ENCODE data around the gene RPS14.

Gene RPS14

DNA sequence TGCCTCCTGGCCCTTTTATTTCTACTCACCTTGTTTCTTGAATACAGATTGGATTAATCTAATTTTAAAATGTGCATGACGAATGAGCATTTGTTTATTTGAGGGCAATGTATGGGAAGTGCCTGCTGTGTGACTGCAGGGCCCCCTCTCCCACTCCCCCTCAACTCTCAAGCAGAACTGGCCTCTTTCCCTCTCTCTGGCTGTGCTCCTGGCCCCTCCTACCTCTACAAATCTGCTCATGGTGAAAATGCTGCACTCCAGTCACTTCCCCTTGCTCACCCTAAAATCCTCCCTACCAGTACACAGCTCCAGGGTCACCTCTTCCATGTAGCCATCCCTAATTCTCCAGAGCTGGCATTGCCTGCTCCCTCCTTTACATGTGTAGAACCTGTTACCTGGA is 41.2 kb upstream of the RPS14 start:
- Histone ChIP-seq H3K4me1 (ENCODE audit: insufficient read depth, poor library complexity, severe bottlenecking) (peaks cover 59% of the 10 kb centered on the region), H3K27ac (ENCODE audit: poor library complexity, severe bottlenecking) (peak overlapping the region; percentile 88), H3K36me3 (ENCODE audit: low read depth) (peaks cover 14% of the 10 kb centered on the region)

DNA sequence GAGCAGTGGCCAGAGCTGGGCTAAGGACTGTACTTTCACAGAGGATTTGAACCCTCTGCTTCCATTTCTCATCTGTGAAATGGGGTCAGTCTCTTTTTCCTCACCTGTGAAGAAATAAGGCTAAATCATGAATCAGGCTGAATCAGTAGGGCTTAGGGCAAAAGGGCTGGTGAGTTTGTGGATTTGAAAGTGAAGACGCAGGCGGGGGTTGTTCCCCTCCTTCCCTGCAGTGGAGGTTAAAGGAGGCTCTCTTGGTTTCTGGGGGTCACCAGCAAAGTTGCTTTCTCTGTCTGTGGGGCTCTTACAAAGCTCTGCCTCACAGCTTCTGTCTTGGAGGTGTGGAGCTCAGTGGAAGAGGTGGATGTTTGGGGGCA is 40.7 kb upstream of the RPS14 start:
- TF ChIP-seq, protein P1, sequence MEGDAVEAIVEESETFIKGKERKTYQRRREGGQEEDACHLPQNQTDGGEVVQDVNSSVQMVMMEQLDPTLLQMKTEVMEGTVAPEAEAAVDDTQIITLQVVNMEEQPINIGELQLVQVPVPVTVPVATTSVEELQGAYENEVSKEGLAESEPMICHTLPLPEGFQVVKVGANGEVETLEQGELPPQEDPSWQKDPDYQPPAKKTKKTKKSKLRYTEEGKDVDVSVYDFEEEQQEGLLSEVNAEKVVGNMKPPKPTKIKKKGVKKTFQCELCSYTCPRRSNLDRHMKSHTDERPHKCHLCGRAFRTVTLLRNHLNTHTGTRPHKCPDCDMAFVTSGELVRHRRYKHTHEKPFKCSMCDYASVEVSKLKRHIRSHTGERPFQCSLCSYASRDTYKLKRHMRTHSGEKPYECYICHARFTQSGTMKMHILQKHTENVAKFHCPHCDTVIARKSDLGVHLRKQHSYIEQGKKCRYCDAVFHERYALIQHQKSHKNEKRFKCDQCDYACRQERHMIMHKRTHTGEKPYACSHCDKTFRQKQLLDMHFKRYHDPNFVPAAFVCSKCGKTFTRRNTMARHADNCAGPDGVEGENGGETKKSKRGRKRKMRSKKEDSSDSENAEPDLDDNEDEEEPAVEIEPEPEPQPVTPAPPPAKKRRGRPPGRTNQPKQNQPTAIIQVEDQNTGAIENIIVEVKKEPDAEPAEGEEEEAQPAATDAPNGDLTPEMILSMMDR (IDR thresholded peaks at IDR 0.05; ENCODE audit: poor library complexity, severe bottlenecking) = no peak
- H3K27me3 ChIP-seq (ENCODE audit: insufficient read depth, poor library complexity, severe bottlenecking) = no peaks in the 10 kb centered on the region
- no peaks in the 10 kb centered on the region for H3K9me3 ChIP-seq (ENCODE audit: severe bottlenecking)
- peak overlapping the region; percentile 88 for H3K27ac ChIP-seq (ENCODE audit: poor library complexity, severe bottlenecking)
- no peak for ATAC-seq (ENCODE audit: low read depth)
- H3K36me3 ChIP-seq (ENCODE audit: low read depth) = peaks cover 11% of the 10 kb centered on the region
- DNase-seq (ENCODE audit: low spot score) = no peak
- no peak overlapping the region for H3K4me3 ChIP-seq (ENCODE audit: severe bottlenecking)
- peaks cover 59% of the 10 kb centered on the region for H3K4me1 ChIP-seq (ENCODE audit: insufficient read depth, poor library complexity, severe bottlenecking)

More for the DNA sequence above, 41.2 kb upstream of the RPS14 start:
- Histone ChIP-seq H3K27me3 (ENCODE audit: insufficient read depth, poor library complexity, severe bottlenecking) (no peaks in the 10 kb centered on the region), H3K9me3 (ENCODE audit: severe bottlenecking) (no peaks in the 10 kb centered on the region), H3K4me3 (ENCODE audit: severe bottlenecking) (no peak overlapping the region)
- ATAC-seq (ENCODE audit: low read depth) (no peak), DNase-seq (ENCODE audit: low spot score) (no peak)
- TF ChIP-seq, protein P1 (IDR thresholded peaks at IDR 0.05; ENCODE audit: poor library complexity, severe bottlenecking) = no peak

DNA sequence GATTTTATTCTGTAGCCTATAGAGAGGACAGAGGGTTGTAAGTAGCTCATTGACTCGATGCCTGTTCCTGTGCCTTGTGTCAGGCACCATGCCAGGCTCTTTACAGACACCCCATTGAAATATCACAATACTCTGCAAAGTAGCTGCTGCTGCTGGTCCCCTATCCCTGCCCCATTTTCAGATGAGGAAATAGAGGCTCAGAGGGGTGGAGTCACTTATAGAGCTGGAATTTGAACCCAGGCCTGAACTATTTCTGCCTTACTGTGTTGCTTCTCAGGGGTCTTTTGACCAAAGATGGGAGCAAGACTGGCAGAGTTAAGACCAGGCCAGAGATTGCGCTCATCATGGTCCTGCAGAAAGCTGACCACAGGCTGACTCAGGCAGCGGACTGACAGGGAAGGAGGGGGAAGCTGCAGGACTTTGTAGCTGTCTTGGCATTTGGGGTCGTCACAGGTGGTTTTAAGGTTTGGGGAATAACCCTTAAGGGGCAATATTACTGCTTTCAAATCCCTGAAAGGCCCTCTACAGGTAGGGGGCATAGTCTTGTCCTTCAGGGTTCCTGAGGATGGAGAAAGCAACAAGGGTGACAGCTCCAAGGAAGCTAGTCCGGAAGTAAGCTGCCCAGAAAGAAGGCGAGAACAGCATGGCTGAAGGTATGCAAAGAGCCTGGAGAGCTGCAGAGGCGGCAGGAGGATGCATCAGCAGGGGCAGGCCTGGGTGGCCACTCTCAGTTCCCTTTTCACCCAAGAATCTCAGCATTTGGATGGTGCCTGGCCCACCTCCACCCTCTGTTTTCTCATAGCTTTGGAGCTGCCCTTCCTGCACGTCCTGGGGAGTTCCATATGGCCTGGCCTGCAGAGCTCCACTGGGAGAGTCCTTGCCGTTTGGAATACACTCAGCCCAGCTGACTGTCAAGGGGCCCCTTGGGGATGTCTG is 40.1 kb upstream of the RPS14 start:
- peak overlapping the region; percentile 88 for H3K27ac ChIP-seq (ENCODE audit: poor library complexity, severe bottlenecking)
- H3K4me1 ChIP-seq (ENCODE audit: insufficient read depth, poor library complexity, severe bottlenecking) = peaks cover 59% of the 10 kb centered on the region

DNA sequence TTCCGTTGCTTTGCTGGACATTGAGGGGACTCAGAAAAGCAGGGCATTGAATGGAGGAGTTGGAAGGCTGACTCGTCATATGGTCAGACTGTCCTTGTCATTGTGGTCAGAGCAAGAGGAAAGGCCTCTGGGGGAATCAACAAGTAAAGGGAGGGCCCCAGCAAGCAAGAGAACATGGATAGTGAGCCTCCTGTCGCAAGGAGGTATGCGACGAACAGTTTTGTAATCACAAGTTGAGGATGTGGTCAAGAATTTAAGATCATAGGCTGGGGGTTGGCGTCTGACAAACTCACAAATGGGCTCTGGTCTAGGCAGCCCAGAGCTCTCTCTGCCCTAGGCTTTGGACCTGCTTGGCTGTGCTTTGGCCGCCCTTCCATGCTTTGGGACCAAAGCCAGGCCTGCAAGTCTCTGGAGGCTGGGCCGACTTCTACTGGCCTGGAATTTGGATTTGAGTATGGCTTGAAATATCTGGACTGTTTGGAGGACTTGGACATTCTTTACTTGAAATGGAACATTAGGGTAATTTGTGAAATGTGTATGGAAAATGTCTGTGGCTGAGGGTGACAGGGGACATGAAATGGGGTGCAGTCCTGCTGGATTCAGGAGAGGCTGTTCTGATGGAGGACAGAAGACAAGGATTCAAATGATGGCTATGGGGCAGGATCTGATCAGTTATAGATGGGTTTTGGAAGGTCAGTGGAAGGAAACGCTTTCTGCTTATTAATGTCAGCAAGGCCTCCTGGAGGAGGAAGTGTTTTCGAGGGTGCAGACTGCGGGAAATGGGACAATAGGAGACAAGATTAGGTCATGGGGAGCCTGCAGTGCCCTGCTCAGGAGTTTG is 39.2 kb upstream of the RPS14 start:
- DNase-seq (ENCODE audit: low spot score) (no peak), ATAC-seq (ENCODE audit: low read depth) (no peak)
- peaks cover 59% of the 10 kb centered on the region for H3K4me1 ChIP-seq (ENCODE audit: insufficient read depth, poor library complexity, severe bottlenecking)
- H3K9me3 ChIP-seq (ENCODE audit: severe bottlenecking) = no peaks in the 10 kb centered on the region
- no peak overlapping the region for H3K4me3 ChIP-seq (ENCODE audit: severe bottlenecking)
- H3K27me3 ChIP-seq (ENCODE audit: insufficient read depth, poor library complexity, severe bottlenecking) = no peaks in the 10 kb centered on the region
- peak overlapping the region; percentile 88 for H3K27ac ChIP-seq (ENCODE audit: poor library complexity, severe bottlenecking)
- TF ChIP-seq, protein P1 (IDR thresholded peaks at IDR 0.05; ENCODE audit: poor library complexity, severe bottlenecking) = no peak
- peaks cover 6% of the 10 kb centered on the region; the same call in 1 of the 2 replicates for H3K36me3 ChIP-seq (ENCODE audit: low read depth)

More for the DNA sequence above, 40.1 kb upstream of the RPS14 start:
- Histone ChIP-seq H3K27me3 (ENCODE audit: insufficient read depth, poor library complexity, severe bottlenecking) (no peaks in the 10 kb centered on the region), H3K4me3 (ENCODE audit: severe bottlenecking) (no peak overlapping the region), H3K36me3 (ENCODE audit: low read depth) (peaks cover 10% of the 10 kb centered on the region), H3K9me3 (ENCODE audit: severe bottlenecking) (no peaks in the 10 kb centered on the region)
- DNase-seq (ENCODE audit: low spot score) (no peak), ATAC-seq (ENCODE audit: low read depth) (no peak)
- TF ChIP-seq, protein P1 (IDR thresholded peaks at IDR 0.05; ENCODE audit: poor library complexity, severe bottlenecking) = no peak

All from RWPE2 (cell line).